ENCODE measurements around the gene CST6.

Gene CST6, protein sequence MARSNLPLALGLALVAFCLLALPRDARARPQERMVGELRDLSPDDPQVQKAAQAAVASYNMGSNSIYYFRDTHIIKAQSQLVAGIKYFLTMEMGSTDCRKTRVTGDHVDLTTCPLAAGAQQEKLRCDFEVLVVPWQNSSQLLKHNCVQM

GRCh38 chr11:66011785-66012303 is at the start of gene CST6:
CST6 (plus strand) TSS chr11:66012008; CDS start chr11:66012045, 37 bp downstream.
- DNase-seq (ENCODE audit: low read depth in 2 of 2), result no peak

DNA sequence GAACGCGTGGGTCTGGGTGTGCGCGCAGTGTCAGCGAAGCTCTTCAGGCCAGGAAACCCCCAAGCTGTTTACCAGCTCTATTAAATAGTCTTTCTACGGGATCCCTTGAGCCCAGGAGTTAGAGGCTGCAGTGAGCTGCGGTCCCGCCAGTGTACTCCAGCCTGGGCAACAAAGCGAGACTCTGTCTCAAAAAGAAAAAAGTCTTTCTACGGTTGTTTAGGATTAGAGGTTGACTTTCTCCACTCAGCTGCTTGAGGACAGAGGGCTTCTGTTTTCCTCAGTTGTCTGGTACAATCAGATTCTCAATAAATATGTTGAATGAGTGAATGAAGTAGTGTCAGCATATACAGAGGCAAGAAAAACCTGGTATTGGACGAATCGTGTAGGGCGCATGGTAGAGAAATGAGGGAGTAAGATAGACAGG is 49.7 kb upstream of the CST6 start:
- DNase-seq (ENCODE audit: low read depth in 2 of 2), result no peak

DNA sequence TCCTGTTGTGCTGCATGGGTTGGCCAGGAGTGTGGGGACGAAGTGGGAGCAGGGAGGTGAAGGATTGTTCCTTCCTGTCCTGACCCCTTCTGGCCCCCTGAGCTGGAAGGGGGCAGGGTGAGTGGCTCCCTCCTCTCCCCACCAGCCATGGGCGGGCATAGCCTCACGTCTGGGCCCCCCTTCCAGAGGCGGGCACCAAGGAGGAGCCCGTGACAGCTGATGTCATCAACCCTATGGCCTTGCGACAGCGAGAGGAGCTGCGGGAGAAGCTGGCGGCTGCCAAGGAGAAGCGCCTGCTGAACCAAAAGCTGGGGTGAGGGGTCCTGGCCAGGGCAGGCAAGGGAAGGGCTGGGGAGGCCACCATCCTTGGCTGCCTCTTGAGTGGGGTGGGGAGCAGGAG is 46.9 kb upstream of the CST6 start:
- DNase-seq (ENCODE audit: low read depth in 2 of 2), result no peak

GRCh38 chr11:65965986-65966762 is 45.6 kb upstream of the CST6 start:
- no peak for DNase-seq (ENCODE audit: low read depth in 2 of 2)

- no peak for DNase-seq (ENCODE audit: low read depth in 2 of 2)
Measured at GRCh38 chr11:65967329-65967934, 44.4 kb upstream of the CST6 start.

GRCh38 chr11:65968600-65969482 is 43.0 kb upstream of the CST6 start:
- no peak for DNase-seq (ENCODE audit: low read depth in 2 of 2)

DNA sequence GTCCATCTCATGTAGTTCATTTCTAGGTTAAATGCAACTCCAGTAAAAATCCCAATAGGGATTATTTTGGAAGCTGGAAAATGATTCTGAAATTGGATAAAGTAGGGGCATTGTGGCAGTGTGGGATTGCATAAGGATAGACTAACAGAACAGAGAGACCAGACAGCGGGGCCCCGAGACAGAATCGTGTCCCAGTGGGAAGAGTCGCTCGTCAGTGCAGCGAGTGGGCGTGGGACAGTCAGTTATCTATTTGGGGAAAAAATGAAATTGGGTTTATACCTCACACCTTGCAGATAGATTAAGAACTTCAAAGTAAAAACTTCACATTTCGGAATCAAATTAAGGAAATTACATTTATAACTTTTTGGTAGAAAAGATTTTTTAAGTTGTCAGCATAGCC is 39.7 kb upstream of the CST6 start:
- DNase-seq (ENCODE audit: low read depth in 2 of 2), result no peak

- DNase-seq (ENCODE audit: low read depth in 2 of 2), result no peak
Measured at GRCh38 chr11:65973439-65974110, 38.2 kb upstream of the CST6 start.

DNA sequence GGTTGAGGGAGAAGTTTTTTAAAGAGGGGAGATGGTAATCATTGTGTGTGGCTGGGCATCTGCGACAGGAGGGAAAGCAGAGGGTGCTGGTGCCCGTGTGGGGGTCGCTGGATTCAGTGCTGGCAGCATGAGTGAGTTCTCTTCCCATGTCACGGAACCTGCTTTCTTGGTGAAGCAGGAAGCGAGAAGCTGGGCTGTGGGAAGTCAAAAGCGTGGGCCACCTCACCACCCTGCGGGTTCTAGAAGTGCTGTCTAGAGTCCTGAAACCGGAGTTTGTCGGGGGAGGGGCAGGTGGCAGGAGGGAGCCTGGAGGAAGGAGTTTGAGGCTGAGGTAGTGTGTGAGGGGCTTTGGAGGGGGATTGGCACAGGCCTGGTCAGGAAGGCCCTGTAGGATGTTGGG is 36.0 kb upstream of the CST6 start:
- no peak for DNase-seq (ENCODE audit: low read depth in 2 of 2)

DNA sequence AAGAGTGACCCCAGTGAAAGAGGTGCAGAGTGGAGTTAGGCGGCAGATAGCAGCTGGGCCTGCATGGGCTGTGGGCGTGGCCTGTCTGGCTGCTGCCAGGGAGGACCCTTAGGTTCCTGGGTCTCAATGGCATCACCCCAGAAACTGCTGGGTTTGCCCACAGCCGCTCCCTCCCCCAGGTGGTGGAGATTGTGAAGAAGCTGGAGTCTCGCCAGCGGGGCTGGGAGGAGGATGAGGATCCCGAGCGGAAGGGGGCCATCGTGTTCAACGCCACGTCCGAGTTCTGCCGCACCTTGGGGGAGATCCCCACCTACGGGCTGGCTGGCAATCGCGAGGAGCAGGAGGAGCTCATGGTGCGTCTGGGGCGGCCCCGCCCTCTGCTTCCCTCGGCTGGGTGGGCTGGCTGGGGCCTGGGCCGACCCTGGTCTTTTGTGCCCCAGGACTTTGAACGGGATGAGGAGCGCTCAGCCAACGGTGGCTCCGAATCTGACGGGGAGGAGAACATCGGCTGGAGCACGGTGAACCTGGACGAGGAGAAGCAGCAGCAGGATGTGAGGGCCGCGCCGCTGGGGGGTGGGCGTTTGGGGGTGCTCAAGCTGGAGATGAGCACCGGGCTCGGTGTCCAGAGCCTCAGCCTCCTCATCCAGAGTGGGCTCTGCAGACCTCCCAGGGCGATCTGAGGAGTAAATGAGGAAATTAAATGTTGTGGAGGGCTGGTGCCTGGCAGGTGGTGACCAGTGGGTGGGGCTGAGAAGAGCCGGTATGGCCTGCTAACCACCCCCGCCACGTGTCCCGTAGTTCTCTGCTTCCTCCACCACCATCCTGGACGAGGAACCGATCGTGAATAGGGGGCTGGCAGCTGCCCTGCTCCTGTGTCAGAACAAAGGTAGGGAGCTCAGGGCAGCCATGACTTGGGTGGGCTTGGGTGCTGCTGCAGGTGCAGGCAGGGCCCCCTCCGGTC is 35.3 kb upstream of the CST6 start:
- no peak for DNase-seq (ENCODE audit: low read depth in 2 of 2)

GRCh38 chr11:65977621-65978390 is 34.0 kb upstream of the CST6 start:
- DNase-seq (ENCODE audit: low read depth in 2 of 2), result no peak

- DNase-seq (ENCODE audit: low read depth in 2 of 2), result no peak
Measured at GRCh38 chr11:65978391-65979238, 33.2 kb upstream of the CST6 start.

DNA sequence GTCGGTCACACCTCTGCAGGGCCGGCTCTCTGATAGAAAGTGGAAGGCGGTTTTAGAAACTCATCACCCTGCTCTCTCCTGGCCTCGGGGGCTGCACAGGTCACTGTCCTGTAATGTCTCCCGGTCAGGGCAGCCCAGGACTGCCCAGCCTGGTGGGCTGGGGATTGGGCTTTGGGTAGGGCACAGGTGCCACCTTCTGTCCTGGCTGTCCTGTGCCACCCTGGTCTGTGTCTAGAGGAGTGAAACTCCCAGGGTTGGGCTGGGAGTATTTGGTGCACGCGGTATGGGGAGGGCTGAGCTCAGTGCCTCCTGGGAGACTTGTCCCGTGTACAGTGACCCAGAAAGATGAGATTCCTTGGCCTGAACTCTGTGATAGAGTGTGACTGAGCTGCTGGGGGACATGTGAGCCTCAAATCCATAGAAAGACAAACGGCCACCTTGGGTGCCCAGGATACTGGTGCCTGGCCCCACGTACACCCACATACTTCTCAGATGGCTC is 32.5 kb upstream of the CST6 start:
- DNase-seq (ENCODE audit: low read depth in 2 of 2), result no peak

DNA sequence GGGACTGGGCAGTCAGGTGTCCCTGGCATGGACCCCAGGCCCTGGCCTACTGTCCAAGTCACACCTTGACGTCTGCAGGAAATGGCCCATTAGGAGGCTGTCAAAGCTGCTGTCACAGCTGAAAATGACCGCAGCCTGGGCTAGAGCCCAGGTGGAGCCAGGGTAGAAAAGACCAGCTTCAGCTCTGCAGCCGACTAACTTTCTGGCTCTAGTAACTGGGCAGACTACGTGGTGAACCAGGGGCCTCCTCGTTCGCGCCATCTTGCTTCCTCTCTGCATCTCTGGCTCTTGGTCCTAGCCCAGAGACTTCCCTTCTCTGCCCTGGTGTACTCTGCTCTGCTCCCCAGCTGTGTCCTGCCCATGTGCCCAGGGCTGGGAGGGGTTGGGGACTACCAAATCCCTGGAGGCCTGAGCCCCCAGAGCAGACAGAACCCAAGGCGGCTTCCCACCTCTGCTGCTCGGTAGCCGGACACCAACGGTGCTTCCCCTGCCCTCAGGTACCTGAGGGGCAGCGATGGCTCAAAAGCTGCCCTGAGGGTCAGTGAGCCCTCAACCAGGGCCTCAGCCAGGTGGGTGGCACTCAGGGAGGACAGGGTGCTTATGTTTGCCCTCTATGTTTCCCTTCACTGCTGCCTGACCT is 30.6 kb upstream of the CST6 start:
- no peak for DNase-seq (ENCODE audit: low read depth in 2 of 2)

- DNase-seq (ENCODE audit: low read depth in 2 of 2), result no peak
Measured at GRCh38 chr11:65981972-65982823, 29.6 kb upstream of the CST6 start.

- DNase-seq (ENCODE audit: low read depth in 2 of 2), result no peak
Measured at GRCh38 chr11:65982824-65983588, 28.8 kb upstream of the CST6 start.

All from stimulated activated CD4-positive, alpha-beta T cell treated with anti-CD3 and anti-CD28 coated beads, Interleukin-12 subunit alpha, Interleukin-12 subunit beta, amount 100 ng/mL, for 24 hours (primary cell).